HEK293 (cell line): ENCODE measurements around the gene NDOR1.

Experiments used
- GLI4 ChIP-seq: fragments of 450-650 bp; formaldehyde crosslinking; IDR thresholded peaks from 2 replicates; pipeline ENCODE4 v1.5.1; 2016; ENCODE audit warnings: missing biosample characterization, missing genetic modification characterization
- SETDB1 ChIP-seq: IDR thresholded peaks from one replicate; pipeline ENCODE4 v1.6.1; 2017; ENCODE audit warnings: mild to moderate bottlenecking, low read length, moderate library complexity, mixed read lengths; ENCODE audit not compliant: insufficient read length
- ZNF121 ChIP-seq: fragments of 450-650 bp; formaldehyde crosslinking; IDR thresholded peaks from 2 replicates; pipeline ENCODE4 v1.5.1; 2016; ENCODE audit warnings: missing biosample characterization, missing genetic modification characterization
- ZNF132 ChIP-seq: fragments of 450-650 bp; formaldehyde crosslinking; IDR thresholded peaks from 2 replicates; pipeline ENCODE4 v1.5.1; 2017; ENCODE audit warnings: missing biosample characterization, missing genetic modification characterization, borderline replicate concordance
- ZNF140 ChIP-seq: fragments of 450-650 bp; formaldehyde crosslinking; IDR thresholded peaks from 2 replicates; pipeline ENCODE4 v1.5.1; 2016; ENCODE audit warnings: missing biosample characterization, missing genetic modification characterization
- ZNF169 ChIP-seq: fragments of 450-650 bp; formaldehyde crosslinking; IDR thresholded peaks from 2 replicates; pipeline ENCODE4 v1.5.1; 2016; ENCODE audit warnings: missing biosample characterization, missing genetic modification characterization
- ZNF221 ChIP-seq: fragments of 450-650 bp; formaldehyde crosslinking; IDR thresholded peaks from 2 replicates; pipeline ENCODE4 v1.5.1; 2017; ENCODE audit warnings: missing biosample characterization, missing genetic modification characterization, borderline replicate concordance
- ZNF561 ChIP-seq: fragments of 450-650 bp; IDR thresholded peaks from 2 replicates; pipeline ENCODE4 v1.5.1; 2018; ENCODE audit warnings: missing biosample characterization, missing genetic modification characterization, borderline replicate concordance
- ZNF670 ChIP-seq: fragments of 450-650 bp; formaldehyde crosslinking; IDR thresholded peaks from 2 replicates; pipeline ENCODE4 v1.5.1; 2016; ENCODE audit warnings: missing biosample characterization, missing genetic modification characterization, low read depth
- ZNF791 ChIP-seq: fragments of 450-650 bp; formaldehyde crosslinking; IDR thresholded peaks from 2 replicates; pipeline ENCODE4 v1.5.1; 2016; ENCODE audit warnings: missing biosample characterization, missing genetic modification characterization
- ZSCAN23 ChIP-seq: fragments of 450-650 bp; formaldehyde crosslinking; IDR thresholded peaks from 2 replicates; pipeline ENCODE4 v1.5.1; 2016; ENCODE audit warnings: missing biosample characterization, missing genetic modification characterization
- TF ChIP-seq, protein P1 (sequence below): fragments of 450-650 bp; formaldehyde crosslinking; IDR thresholded peaks from 2 replicates; pipeline ENCODE4 v1.5.1; 2016; ENCODE audit warnings: missing biosample characterization, missing genetic modification characterization
- TF ChIP-seq, protein P2 (sequence below): fragments of 450-650 bp; formaldehyde crosslinking; conservative IDR thresholded peaks from 2 replicates; pipeline ENCODE4 v1.5.1; 2016; ENCODE audit warnings: low read depth, missing biosample characterization, missing genetic modification characterization
- TF ChIP-seq, protein P3 (sequence below): fragments of 450-650 bp; formaldehyde crosslinking; IDR thresholded peaks from 2 replicates; pipeline ENCODE4 v1.5.1; 2017; ENCODE audit warnings: missing biosample characterization, missing genetic modification characterization

GRCh38 chr9:137161558-137162486 lies 43.7 kb upstream of the NDOR1 start:
- TF ChIP-seq, protein P1, sequence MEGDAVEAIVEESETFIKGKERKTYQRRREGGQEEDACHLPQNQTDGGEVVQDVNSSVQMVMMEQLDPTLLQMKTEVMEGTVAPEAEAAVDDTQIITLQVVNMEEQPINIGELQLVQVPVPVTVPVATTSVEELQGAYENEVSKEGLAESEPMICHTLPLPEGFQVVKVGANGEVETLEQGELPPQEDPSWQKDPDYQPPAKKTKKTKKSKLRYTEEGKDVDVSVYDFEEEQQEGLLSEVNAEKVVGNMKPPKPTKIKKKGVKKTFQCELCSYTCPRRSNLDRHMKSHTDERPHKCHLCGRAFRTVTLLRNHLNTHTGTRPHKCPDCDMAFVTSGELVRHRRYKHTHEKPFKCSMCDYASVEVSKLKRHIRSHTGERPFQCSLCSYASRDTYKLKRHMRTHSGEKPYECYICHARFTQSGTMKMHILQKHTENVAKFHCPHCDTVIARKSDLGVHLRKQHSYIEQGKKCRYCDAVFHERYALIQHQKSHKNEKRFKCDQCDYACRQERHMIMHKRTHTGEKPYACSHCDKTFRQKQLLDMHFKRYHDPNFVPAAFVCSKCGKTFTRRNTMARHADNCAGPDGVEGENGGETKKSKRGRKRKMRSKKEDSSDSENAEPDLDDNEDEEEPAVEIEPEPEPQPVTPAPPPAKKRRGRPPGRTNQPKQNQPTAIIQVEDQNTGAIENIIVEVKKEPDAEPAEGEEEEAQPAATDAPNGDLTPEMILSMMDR (tag by site-specific recombination) = no peak
- no peak for TF ChIP-seq ZNF169 (tag by site-specific recombination)
- TF ChIP-seq ZNF561 = no peak
- TF ChIP-seq, protein P2, sequence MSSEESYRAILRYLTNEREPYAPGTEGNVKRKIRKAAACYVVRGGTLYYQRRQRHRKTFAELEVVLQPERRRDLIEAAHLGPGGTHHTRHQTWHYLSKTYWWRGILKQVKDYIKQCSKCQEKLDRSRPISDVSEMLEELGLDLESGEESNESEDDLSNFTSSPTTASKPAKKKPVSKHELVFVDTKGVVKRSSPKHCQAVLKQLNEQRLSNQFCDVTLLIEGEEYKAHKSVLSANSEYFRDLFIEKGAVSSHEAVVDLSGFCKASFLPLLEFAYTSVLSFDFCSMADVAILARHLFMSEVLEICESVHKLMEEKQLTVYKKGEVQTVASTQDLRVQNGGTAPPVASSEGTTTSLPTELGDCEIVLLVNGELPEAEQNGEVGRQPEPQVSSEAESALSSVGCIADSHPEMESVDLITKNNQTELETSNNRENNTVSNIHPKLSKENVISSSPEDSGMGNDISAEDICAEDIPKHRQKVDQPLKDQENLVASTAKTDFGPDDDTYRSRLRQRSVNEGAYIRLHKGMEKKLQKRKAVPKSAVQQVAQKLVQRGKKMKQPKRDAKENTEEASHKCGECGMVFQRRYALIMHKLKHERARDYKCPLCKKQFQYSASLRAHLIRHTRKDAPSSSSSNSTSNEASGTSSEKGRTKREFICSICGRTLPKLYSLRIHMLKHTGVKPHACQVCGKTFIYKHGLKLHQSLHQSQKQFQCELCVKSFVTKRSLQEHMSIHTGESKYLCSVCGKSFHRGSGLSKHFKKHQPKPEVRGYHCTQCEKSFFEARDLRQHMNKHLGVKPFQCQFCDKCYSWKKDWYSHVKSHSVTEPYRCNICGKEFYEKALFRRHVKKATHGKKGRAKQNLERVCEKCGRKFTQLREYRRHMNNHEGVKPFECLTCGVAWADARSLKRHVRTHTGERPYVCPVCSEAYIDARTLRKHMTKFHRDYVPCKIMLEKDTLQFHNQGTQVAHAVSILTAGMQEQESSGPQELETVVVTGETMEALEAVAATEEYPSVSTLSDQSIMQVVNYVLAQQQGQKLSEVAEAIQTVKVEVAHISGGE (tag by site-specific recombination) = no peak
- no peak for TF ChIP-seq SETDB1
- TF ChIP-seq ZSCAN23 = no peak
- no peak for TF ChIP-seq ZNF121 (tag by site-specific recombination)
- no peak for TF ChIP-seq ZNF221 (tag by site-specific recombination)
- no peak for TF ChIP-seq ZNF791
- no peak for TF ChIP-seq ZNF132 (tag by site-specific recombination)
- no peak for TF ChIP-seq ZNF670
- TF ChIP-seq GLI4 (tag by site-specific recombination) = no peak
- TF ChIP-seq, protein P3, sequence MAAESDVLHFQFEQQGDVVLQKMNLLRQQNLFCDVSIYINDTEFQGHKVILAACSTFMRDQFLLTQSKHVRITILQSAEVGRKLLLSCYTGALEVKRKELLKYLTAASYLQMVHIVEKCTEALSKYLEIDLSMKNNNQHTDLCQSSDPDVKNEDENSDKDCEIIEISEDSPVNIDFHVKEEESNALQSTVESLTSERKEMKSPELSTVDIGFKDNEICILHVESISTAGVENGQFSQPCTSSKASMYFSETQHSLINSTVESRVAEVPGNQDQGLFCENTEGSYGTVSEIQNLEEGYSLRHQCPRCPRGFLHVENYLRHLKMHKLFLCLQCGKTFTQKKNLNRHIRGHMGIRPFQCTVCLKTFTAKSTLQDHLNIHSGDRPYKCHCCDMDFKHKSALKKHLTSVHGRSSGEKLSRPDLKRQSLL (tag by site-specific recombination) = no peak
- no peak for TF ChIP-seq ZNF140
